ENCODE data around the gene TNFRSF25. TPM values are rescaled to one million over a fixed set of nuclear protein-coding genes. Genes with fewer than 3 reads are reported as not detected.
"Not testable (repeated sequence)": the region's sequence is repeated elsewhere in the genome, so short reads cannot be mapped to it uniquely, and the experiment has no call there.

Gene TNFRSF25
- polyA plus RNA-seq, 1 of the 3 experiments (the other 2 are of a cell fraction) = 20.8 TPM

GRCh38 chr1:6446665-6447015, 19.3 kb downstream of the TNFRSF25 start:
- Histone ChIP-seq H2AFZ (ENCODE audit: low read depth) (no peak overlapping the region), H3K36me3 (replicated peaks in 1 of 2; ENCODE audit: control insufficient read depth in 1 of 2, insufficient read depth in 2 of 2, low read length in 1 of 2) (no peaks in the 10 kb centered on the region), H3K27ac (ENCODE audit: low read depth in 2 of 2, low read length in 1 of 2) (no peak overlapping the region), H3K9ac (no peak overlapping the region), H3K9me2 (no peaks in the 10 kb centered on the region), H4K20me1 (ENCODE audit: insufficient read depth) (no peaks in the 10 kb centered on the region), H3K4me2 (no peak overlapping the region), H3K9me3 (no peaks in the 10 kb centered on the region), H3K4me1 (ENCODE audit: control insufficient read depth in 1 of 2, insufficient read depth in 2 of 2, low read depth in 1 of 2, low read length in 1 of 2) (no peaks in the 10 kb centered on the region; a peak in 1 of 4 replicates), H3F3A (replicated peaks; ENCODE audit: insufficient read depth) (no peaks in the 10 kb centered on the region), H3K79me2 (ENCODE audit: insufficient read depth) (no peaks in the 10 kb centered on the region), H3K27me3 (ENCODE audit: insufficient read depth) (peaks cover 38% of the 10 kb centered on the region), H3K4me3 (ENCODE audit: low read depth in 2 of 2, low read length in 1 of 2) (no peak overlapping the region)
- 0% methylated on average over 1 of the region's 4 CpGs for WGBS (ENCODE audit: low lambda C conversion rate)
- TF ChIP-seq RFX5 (IDR thresholded peaks at IDR 0.05; ENCODE audit: low read length) (no peak), GATA2 (CRISPR knock-in tag; IDR thresholded peaks at IDR 0.05) (no peak), RXRA (IDR thresholded peaks at IDR 0.05; ENCODE audit: borderline replicate concordance, low read depth) (no peak), EZH2phosphoT487 (IDR thresholded peaks at IDR 0.05; ENCODE audit: borderline replicate concordance, low read depth) (no peak), MXI1 (IDR thresholded peaks at IDR 0.05; ENCODE audit: low read depth, low read length) (no peak), IRF3 (IDR thresholded peaks at IDR 0.05; ENCODE audit: low read depth, low read length) (no peak), GABPA (IDR thresholded peaks at IDR 0.05; ENCODE audit: low read depth) (no peak), USF1 (IDR thresholded peaks at IDR 0.05; ENCODE audit: borderline replicate concordance, low read depth) (no peak)
- TF ChIP-seq, protein P1, sequence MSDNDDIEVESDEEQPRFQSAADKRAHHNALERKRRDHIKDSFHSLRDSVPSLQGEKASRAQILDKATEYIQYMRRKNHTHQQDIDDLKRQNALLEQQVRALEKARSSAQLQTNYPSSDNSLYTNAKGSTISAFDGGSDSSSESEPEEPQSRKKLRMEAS (IDR thresholded peaks at IDR 0.05; ENCODE audit: low read depth) = no peak
- no peak for DNase-seq
- ChIA-PET CTCF (interaction anchor here (0.7 to 6.8 kb wide), 4 partner anchors 7 to 108 kb away, joined by 3 to 70 read pairs (median 3); partner anchors contain the start of gene NOL9), POLR2A (no interaction called here)

DNA sequence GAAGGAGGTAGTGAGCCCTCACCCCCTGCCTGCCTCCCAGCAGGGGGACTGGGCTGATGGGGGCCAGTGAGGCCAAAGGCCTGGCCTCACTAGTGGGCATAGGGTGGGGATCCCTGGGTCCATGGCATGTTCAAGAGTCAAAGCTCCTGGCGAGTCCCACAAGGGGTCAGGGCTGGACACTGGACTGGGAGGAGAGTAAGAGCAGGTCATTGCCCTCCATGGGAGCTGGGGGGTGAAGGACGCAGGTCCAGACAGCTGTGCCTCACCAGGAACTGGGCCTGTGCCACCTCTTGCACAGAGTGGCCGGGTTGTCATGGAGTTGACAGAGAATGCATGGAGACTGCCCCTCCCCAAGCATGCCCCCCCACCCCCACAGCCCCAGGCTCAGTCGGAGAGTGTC, 20.0 kb downstream of the TNFRSF25 start:
- CTCF ChIA-PET = interaction anchor here (0.7 to 1.7 kb wide), 11 partner anchors 8 to 200 kb away, joined by 3 to 4 read pairs (median 3); no protein-coding TSS in a partner anchor
- POLR2A ChIA-PET; H3K4me3 ChIP-seq (ENCODE audit: low read depth in 2 of 2, low read length in 1 of 2); H3F3A ChIP-seq (replicated peaks; ENCODE audit: insufficient read depth); H3K27ac ChIP-seq (ENCODE audit: low read depth in 2 of 2, low read length in 1 of 2); H3K4me1 ChIP-seq (ENCODE audit: control insufficient read depth in 1 of 2, insufficient read depth in 2 of 2, low read depth in 1 of 2, low read length in 1 of 2); H3K36me3 ChIP-seq (replicated peaks in 1 of 2; ENCODE audit: control insufficient read depth in 1 of 2, insufficient read depth in 2 of 2, low read length in 1 of 2); H4K20me1 ChIP-seq (ENCODE audit: insufficient read depth); H3K4me2 ChIP-seq; H3K9me3 ChIP-seq; DNase-seq; H2AFZ ChIP-seq (ENCODE audit: low read depth); H3K9me2 ChIP-seq; H3K9ac ChIP-seq; H3K79me2 ChIP-seq (ENCODE audit: insufficient read depth): not testable (repeated sequence)
- no CpG with 5 or more reads among the region's 4 CpGs for WGBS (ENCODE audit: low lambda C conversion rate)
- H3K27me3 ChIP-seq (ENCODE audit: insufficient read depth) = peaks cover 35% of the 10 kb centered on the region
